C4-2B (cell line): ENCODE measurements around the gene HNRNPD.

ENCODE experiments used
- ZFX ChIP-seq: fragments of 450-650 bp; IDR thresholded peaks from 2 replicates; pipeline ENCODE4 v1.6.1; 2017
- TF ChIP-seq, protein P1 (sequence below): fragments of 450-650 bp; conservative IDR thresholded peaks from 2 replicates; pipeline ENCODE4 v1.5.1; 2017; ENCODE audit warnings: mild to moderate bottlenecking

DNA sequence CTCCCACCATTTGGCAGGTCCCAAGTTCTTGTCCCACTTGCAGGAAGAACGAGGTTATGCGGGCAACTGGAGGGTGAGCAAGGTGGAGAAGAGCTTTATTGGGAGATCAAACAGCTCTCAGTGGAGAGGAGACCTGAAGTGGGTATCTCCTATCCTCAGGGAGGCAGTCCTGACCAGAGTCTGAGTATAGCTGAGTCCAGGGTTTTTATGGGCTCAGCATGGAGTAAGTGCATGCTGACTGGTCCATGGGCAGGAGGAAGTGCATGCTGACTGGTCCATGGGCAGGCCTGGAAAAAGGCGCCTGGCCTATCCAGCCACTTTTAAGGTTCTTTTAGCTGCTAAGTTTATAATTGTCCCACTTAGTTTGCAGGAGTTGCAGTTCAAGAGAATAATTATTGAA is 7.4 kb upstream of the HNRNPD start:
- TF ChIP-seq, protein P1, sequence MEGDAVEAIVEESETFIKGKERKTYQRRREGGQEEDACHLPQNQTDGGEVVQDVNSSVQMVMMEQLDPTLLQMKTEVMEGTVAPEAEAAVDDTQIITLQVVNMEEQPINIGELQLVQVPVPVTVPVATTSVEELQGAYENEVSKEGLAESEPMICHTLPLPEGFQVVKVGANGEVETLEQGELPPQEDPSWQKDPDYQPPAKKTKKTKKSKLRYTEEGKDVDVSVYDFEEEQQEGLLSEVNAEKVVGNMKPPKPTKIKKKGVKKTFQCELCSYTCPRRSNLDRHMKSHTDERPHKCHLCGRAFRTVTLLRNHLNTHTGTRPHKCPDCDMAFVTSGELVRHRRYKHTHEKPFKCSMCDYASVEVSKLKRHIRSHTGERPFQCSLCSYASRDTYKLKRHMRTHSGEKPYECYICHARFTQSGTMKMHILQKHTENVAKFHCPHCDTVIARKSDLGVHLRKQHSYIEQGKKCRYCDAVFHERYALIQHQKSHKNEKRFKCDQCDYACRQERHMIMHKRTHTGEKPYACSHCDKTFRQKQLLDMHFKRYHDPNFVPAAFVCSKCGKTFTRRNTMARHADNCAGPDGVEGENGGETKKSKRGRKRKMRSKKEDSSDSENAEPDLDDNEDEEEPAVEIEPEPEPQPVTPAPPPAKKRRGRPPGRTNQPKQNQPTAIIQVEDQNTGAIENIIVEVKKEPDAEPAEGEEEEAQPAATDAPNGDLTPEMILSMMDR = no peak
- TF ChIP-seq ZFX = no peak
